WI38 (cell line): ENCODE data around the gene PI4KA.
"Not testable (repeated sequence)": the region's sequence is repeated elsewhere in the genome, so short reads cannot be mapped to it uniquely, and the experiment has no call there.

Experiments used
- H3K4me3 ChIP-seq: 2 replicates; pipeline ENCODE4 v1.5.1; 2011; ENCODE audit warnings: low read depth, mild to moderate bottlenecking, control low read depth, low read length
- TF ChIP-seq, protein P1 (sequence below): IDR thresholded peaks from 2 replicates; pipeline ENCODE4 v1.5.1; 2012; ENCODE audit warnings: low read depth, mild to moderate bottlenecking, control low read depth, low read length

The PI4KA gene

GRCh38 chr22:20899827-20900423, 41.3 kb upstream of the PI4KA start:
- TF ChIP-seq, protein P1, sequence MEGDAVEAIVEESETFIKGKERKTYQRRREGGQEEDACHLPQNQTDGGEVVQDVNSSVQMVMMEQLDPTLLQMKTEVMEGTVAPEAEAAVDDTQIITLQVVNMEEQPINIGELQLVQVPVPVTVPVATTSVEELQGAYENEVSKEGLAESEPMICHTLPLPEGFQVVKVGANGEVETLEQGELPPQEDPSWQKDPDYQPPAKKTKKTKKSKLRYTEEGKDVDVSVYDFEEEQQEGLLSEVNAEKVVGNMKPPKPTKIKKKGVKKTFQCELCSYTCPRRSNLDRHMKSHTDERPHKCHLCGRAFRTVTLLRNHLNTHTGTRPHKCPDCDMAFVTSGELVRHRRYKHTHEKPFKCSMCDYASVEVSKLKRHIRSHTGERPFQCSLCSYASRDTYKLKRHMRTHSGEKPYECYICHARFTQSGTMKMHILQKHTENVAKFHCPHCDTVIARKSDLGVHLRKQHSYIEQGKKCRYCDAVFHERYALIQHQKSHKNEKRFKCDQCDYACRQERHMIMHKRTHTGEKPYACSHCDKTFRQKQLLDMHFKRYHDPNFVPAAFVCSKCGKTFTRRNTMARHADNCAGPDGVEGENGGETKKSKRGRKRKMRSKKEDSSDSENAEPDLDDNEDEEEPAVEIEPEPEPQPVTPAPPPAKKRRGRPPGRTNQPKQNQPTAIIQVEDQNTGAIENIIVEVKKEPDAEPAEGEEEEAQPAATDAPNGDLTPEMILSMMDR, result no peak
- H3K4me3 ChIP-seq, result no peak overlapping the region

- not testable (repeated sequence) for H3K4me3 ChIP-seq
These were observed 39.1 kb upstream of the PI4KA start for GRCh38 chr22:20897737-20898136.

- no peak overlapping the region for H3K4me3 ChIP-seq
- TF ChIP-seq, protein P1, result no peak
These were observed 32.4 kb upstream of the PI4KA start for GRCh38 chr22:20890975-20891374.

GRCh38 chr22:20889904-20890540, 31.4 kb upstream of the PI4KA start:
- no peak overlapping the region for H3K4me3 ChIP-seq
- TF ChIP-seq, protein P1, result no peak

GRCh38 chr22:20889025-20889704, 30.6 kb upstream of the PI4KA start:
- H3K4me3 ChIP-seq, result no peak overlapping the region
- TF ChIP-seq, protein P1, result no peak

- H3K4me3 ChIP-seq, result no peak overlapping the region
- TF ChIP-seq, protein P1, result no peak
These were observed 28.8 kb upstream of the PI4KA start for GRCh38 chr22:20887375-20887774.

- no peak overlapping the region for H3K4me3 ChIP-seq
- TF ChIP-seq, protein P1, result peak; percentile 96
These were observed 27.1 kb upstream of the PI4KA start for GRCh38 chr22:20885557-20886323.
